Panc1 (cell line): Measurements from ENCODE around the gene LPAR3. TPM values are rescaled to one million over a fixed set of nuclear protein-coding genes. Genes with fewer than 3 reads are reported as not detected.

ENCODE experiments used
- ATAC-seq: fragments of 200-7000 bp; cut with Tn5 transposase; 2 replicates; pipeline ENCODE4 v1.9.1; 2020; ENCODE audit warnings: mild to moderate bottlenecking, moderate library complexity
- BruUV-seq: library from RNA; stranded (reverse); fragments of 400-500 nt; replicated peaks from 2 replicates; lab custom pipeline; 2021; lab: Mats Ljungman, UMichigan
- CTCF ChIA-PET: fragments of 300-600 bp; sonication (Branson Sonifier 250); formaldehyde crosslinking; loops from one replicate; lab custom pipeline; 2022; ENCODE audit warnings: antibody characterized with exemption; lab: Charles Lee
- POLR2A ChIA-PET: fragments of 300-600 bp; sonication (Branson Sonifier 250); formaldehyde crosslinking; loops from one replicate; lab custom pipeline; 2022; ENCODE audit warnings: antibody characterized with exemption; lab: Charles Lee
- DNase-seq: peaks from one replicate; pipeline ENCODE4 v3.0.0-alpha.2; 2010; ENCODE audit warnings: low read depth, low spot score
- H3K27ac ChIP-seq: 2 replicates; pipeline ENCODE4 v1.5.1; 2011; ENCODE audit warnings: mild to moderate bottlenecking, low read length, inconsistent platforms
- H3K27me3 ChIP-seq: fragments of 200-500 bp; sonication (Bioruptor generic); 2 replicates; pipeline ENCODE4 v1.6.0; 2014; ENCODE audit warnings: low read length, inconsistent platforms; ENCODE audit not compliant: control insufficient read depth, insufficient read depth
- H3K36me3 ChIP-seq: fragments of 200-500 bp; sonication (Bioruptor generic); 2 replicates; pipeline ENCODE4 v1.5.1; 2014; ENCODE audit warnings: inconsistent platforms, mild to moderate bottlenecking, low read length, moderate library complexity; ENCODE audit not compliant: control insufficient read depth, insufficient read depth
- H3K4me1 ChIP-seq: 2 replicates; pipeline ENCODE4 v1.5.1; 2011; ENCODE audit warnings: inconsistent platforms, mild to moderate bottlenecking, low read length, moderate library complexity; ENCODE audit not compliant: control insufficient read depth, insufficient read depth
- H3K4me3 ChIP-seq, 2 experiments: 2 replicates each; pipeline ENCODE4 v1.5.1; 2011 to 2012; ENCODE audit warnings: low read depth in 2 of 2, low read length in 2 of 2, mild to moderate bottlenecking in 2 of 2, inconsistent platforms in 1 of 2, moderate library complexity in 1 of 2
- H3K9me3 ChIP-seq: fragments of 200-500 bp; sonication (Bioruptor generic); 2 replicates; pipeline ENCODE4 v1.5.1; 2014; ENCODE audit warnings: low read depth, mild to moderate bottlenecking, inconsistent platforms, low read length, moderate library complexity; ENCODE audit not compliant: control insufficient read depth, insufficient read depth
- CTCF ChIP-seq: fragments of 450-650 bp; IDR thresholded peaks from 2 replicates; pipeline ENCODE4 v1.5.1; 2017; ENCODE audit warnings: mild to moderate bottlenecking
- POLR2AphosphoS5 ChIP-seq: IDR thresholded peaks from 2 replicates; pipeline ENCODE4 v1.6.1; 2012; ENCODE audit warnings: mild to moderate bottlenecking, low read depth, low read length, moderate library complexity
- SIN3A ChIP-seq: IDR thresholded peaks from 2 replicates; pipeline ENCODE4 v1.6.1; 2012; ENCODE audit warnings: low read depth, mild to moderate bottlenecking, low read length, moderate library complexity, borderline replicate concordance; ENCODE audit not compliant: insufficient read depth
- in situ Hi-C: cut with HindIII; loops from 2 replicates; pipeline ENCODE4 v1.10.0; 2016; ENCODE audit warnings: low sequenced_read_pairs, low pct_unique_long_range_greater_than_20kb
- intact Hi-C: fragments of 100-400 bp; cut with micrococcal nuclease; formaldehyde crosslinking; loops from one replicate; pipeline ENCODE4 v1.10.0; 2022; ENCODE audit not compliant: unreplicated experiment
- total RNA-seq: library from RNA; stranded (reverse); gene quantifications from one replicate; pipeline ENCODE4 v1.2.1, GENCODE V29; 2021; ENCODE audit not compliant: unreplicated experiment
- TF ChIP-seq, protein P1 (sequence below), 2 experiments: IDR thresholded peaks; 2 replicates each; pipeline ENCODE4 v1.6.1; 2011 to 2012; ENCODE audit warnings: low read depth in 2 of 2, control low read depth in 1 of 2, low read length in 1 of 2, mild to moderate bottlenecking in 1 of 2, moderate library complexity in 1 of 2; ENCODE audit not compliant: insufficient read depth in 1 of 2

LPAR3 gene
- total RNA-seq, 1 experiment from 2014 or later = 6.3 TPM

GRCh38 chr1:84885469-84885868 is 7.5 kb downstream of the LPAR3 start:
- no peak for TF ChIP-seq SIN3A
- TF ChIP-seq, protein P1, sequence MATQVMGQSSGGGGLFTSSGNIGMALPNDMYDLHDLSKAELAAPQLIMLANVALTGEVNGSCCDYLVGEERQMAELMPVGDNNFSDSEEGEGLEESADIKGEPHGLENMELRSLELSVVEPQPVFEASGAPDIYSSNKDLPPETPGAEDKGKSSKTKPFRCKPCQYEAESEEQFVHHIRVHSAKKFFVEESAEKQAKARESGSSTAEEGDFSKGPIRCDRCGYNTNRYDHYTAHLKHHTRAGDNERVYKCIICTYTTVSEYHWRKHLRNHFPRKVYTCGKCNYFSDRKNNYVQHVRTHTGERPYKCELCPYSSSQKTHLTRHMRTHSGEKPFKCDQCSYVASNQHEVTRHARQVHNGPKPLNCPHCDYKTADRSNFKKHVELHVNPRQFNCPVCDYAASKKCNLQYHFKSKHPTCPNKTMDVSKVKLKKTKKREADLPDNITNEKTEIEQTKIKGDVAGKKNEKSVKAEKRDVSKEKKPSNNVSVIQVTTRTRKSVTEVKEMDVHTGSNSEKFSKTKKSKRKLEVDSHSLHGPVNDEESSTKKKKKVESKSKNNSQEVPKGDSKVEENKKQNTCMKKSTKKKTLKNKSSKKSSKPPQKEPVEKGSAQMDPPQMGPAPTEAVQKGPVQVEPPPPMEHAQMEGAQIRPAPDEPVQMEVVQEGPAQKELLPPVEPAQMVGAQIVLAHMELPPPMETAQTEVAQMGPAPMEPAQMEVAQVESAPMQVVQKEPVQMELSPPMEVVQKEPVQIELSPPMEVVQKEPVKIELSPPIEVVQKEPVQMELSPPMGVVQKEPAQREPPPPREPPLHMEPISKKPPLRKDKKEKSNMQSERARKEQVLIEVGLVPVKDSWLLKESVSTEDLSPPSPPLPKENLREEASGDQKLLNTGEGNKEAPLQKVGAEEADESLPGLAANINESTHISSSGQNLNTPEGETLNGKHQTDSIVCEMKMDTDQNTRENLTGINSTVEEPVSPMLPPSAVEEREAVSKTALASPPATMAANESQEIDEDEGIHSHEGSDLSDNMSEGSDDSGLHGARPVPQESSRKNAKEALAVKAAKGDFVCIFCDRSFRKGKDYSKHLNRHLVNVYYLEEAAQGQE (IDR thresholded peaks at IDR 0.05; ENCODE audit: insufficient read depth in 1 of 2, low read depth in 2 of 2, low read length in 1 of 2) = no peak
- no peak for TF ChIP-seq POLR2AphosphoS5
- intact Hi-C loops (no loop called here), in situ Hi-C loops (no loop called here)
- no peaks in the 10 kb centered on the region for H3K9me3 ChIP-seq
- no peaks in the 10 kb centered on the region for H3K27me3 ChIP-seq
- no peak for DNase-seq
- no peak overlapping the region for H3K27ac ChIP-seq
- no peak overlapping the region for H3K4me3 ChIP-seq
- no peaks in the 10 kb centered on the region for H3K4me1 ChIP-seq
- BruUV-seq = no TSS peak
- H3K36me3 ChIP-seq = no peaks in the 10 kb centered on the region
- ATAC-seq = no peak
- CTCF ChIA-PET = no interaction called here
- POLR2A ChIA-PET = no interaction called here

- Histone ChIP-seq H3K27ac (no peak overlapping the region), H3K36me3 (no peaks in the 10 kb centered on the region), H3K4me3 (no peak overlapping the region), H3K4me1 (no peaks in the 10 kb centered on the region), H3K27me3 (no peaks in the 10 kb centered on the region), H3K9me3 (no peaks in the 10 kb centered on the region)
- CTCF ChIA-PET = no interaction called here
- intact Hi-C loops (no loop called here), in situ Hi-C loops (no loop called here)
- peak; percentile 29; the same call in 1 of the 2 replicates for ATAC-seq
- no TSS peak for BruUV-seq
- POLR2A ChIA-PET = no interaction called here
- no peak for DNase-seq
- TF ChIP-seq CTCF = peak; percentile 35
- TF ChIP-seq, protein P1 (IDR thresholded peaks at IDR 0.05; ENCODE audit: insufficient read depth in 1 of 2, low read depth in 2 of 2, low read length in 1 of 2) = no peak
Measured at GRCh38 chr1:84884671-84885389, 8.2 kb downstream of the LPAR3 start.
